GM21528 (cell line): ENCODE data around the gene ANKRD12.

Experiments
- ATAC-seq: cut with Tn5 transposase; IDR thresholded peaks from one replicate; pipeline ENCODE4 v1.9.1; 2021; ENCODE audit warnings: mild to moderate bottlenecking, moderate library complexity; ENCODE audit not compliant: unreplicated experiment, low FRiP score

Gene ANKRD12

GRCh38 chr18:9177466-9177865, 40.9 kb downstream of the ANKRD12 start:
- ATAC-seq, result no peak

- ATAC-seq, result no peak
Observed at GRCh38 chr18:9178557-9178956, 42.0 kb downstream of the ANKRD12 start.

- ATAC-seq, result no peak
Observed at GRCh38 chr18:9181275-9181674, 44.7 kb downstream of the ANKRD12 start.

GRCh38 chr18:9182852-9183399, 46.3 kb downstream of the ANKRD12 start:
- ATAC-seq, result no peak

- ATAC-seq, result no peak
Observed at GRCh38 chr18:9184998-9185613, 48.5 kb downstream of the ANKRD12 start.

- no peak for ATAC-seq
Observed at GRCh38 chr18:9188359-9189231, 52.0 kb downstream of the ANKRD12 start.

GRCh38 chr18:9189491-9189890, 52.9 kb downstream of the ANKRD12 start:
- no peak for ATAC-seq

- ATAC-seq, result no peak
Observed at GRCh38 chr18:9191658-9192256, 55.2 kb downstream of the ANKRD12 start.

- no peak for ATAC-seq
Observed at GRCh38 chr18:9193031-9193430, 56.5 kb downstream of the ANKRD12 start.

- no peak for ATAC-seq
Observed at GRCh38 chr18:9196568-9196967, 60.0 kb downstream of the ANKRD12 start.

GRCh38 chr18:9199681-9200080, 63.1 kb downstream of the ANKRD12 start:
- ATAC-seq, result no peak

GRCh38 chr18:9201224-9201623, 64.6 kb downstream of the ANKRD12 start:
- ATAC-seq, result no peak

- no peak for ATAC-seq
Observed at GRCh38 chr18:9204659-9205058, 68.1 kb downstream of the ANKRD12 start.

- no peak for ATAC-seq
Observed at GRCh38 chr18:9206421-9206820, 69.8 kb downstream of the ANKRD12 start.

- ATAC-seq, result no peak
Observed at GRCh38 chr18:9209279-9209678, 72.7 kb downstream of the ANKRD12 start.

GRCh38 chr18:9210966-9211365, 74.4 kb downstream of the ANKRD12 start:
- ATAC-seq, result no peak

GRCh38 chr18:9211955-9212354, 75.4 kb downstream of the ANKRD12 start:
- ATAC-seq, result no peak

GRCh38 chr18:9215221-9215933, 78.8 kb downstream of the ANKRD12 start:
- ATAC-seq, result no peak

- no peak for ATAC-seq
Observed at GRCh38 chr18:9216459-9216858, 79.9 kb downstream of the ANKRD12 start.

GRCh38 chr18:9217743-9218451, 81.3 kb downstream of the ANKRD12 start:
- ATAC-seq, result no peak
